ENCODE data around the gene POU5F2.

POU5F2 gene

DNA sequence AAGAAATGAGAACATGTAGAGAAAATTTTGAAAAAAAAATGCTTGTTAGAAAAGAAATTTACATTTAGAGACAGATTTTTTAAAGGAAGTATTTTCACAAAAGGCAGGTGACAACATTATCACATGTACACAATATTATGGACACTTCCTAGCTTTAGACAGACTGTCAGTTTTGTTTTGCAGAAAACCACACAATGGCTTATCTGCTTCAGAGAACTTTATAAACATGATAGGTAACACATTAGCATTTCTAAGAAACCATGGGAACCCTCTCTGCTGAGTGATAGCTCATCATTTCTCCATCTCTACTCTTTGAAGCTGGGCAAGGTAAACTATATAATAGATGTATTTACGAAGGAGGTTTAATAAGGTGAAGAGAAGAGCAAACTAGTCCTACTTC is 25.6 kb downstream of the POU5F2 start:
- DNase-seq: no peak

DNA sequence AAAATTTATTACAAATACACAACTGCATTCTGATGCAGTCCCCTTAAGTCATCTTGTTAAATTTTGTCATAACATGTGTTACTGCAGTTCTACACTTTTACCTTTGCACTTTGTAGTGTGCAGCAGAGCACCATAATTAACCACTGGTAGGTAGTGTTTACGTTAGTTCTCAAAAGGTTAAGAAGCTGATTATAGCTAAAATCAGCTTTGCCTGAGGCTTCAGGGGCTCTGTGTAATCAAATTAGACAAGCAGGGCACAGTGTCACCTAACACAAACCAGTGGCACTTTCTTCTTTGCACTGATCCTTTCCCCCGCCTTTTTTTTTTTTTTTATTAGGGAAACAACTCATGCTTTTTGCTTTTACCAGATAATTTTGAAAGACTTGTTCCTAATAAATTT is 26.1 kb downstream of the POU5F2 start:
- DNase-seq: no peak

DNA sequence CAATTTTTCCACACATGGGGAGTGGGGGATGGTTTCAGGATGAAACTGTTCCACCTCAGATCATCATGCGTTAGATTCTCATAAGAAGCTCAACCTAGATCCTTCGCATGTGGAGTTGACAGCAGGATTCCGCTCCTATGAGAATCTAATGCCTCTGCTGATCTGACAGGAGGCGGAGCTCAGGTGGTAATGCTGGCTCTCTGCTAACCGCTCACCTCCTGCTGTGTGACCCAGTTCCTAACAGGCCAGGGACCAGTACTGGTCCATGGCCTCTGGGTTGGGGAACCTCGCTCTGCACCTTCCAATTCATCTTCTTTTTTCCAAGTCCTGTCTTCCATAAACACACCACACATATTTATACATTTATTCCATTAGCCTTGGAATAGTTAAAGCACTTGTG is 33.0 kb downstream of the POU5F2 start:
- DNase-seq: no peak

DNA sequence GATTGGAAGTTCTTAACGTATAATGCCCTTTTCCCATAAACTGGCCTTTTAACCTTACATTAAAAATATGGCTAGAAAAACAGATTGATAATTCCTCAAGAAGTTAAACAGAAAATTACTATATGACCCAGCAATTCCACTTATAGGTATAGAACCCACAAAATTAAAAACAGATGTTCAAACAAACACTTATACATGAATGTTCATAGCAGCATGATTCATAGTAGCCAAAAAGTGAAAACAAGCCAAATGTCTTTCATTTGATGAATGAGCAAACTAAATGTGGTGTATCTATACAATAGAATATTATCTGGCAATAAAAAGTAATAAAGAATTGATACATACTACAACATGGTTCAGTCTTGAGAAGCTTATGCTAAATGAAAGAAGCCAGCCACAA is 35.5 kb downstream of the POU5F2 start:
- no peak for DNase-seq

DNA sequence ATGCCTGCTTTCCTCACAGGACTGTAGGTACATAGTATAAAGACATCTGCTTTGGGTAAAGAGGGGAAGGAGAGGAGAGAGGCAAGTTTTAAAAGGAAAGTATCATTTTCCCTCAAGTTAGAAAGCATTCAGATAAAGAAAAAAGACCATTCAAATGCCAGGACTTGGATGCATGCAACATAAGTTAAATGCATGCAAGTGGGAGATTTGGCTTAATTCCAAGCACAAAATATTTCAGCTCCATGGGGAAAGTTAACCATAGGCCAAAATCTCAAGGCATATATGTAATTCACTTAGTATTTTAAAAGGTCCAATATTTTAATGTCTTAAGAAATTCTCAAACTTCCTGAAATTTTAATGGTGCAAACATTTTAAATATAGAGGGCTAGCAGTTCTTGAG is 36.4 kb downstream of the POU5F2 start:
- DNase-seq: no peak

DNA sequence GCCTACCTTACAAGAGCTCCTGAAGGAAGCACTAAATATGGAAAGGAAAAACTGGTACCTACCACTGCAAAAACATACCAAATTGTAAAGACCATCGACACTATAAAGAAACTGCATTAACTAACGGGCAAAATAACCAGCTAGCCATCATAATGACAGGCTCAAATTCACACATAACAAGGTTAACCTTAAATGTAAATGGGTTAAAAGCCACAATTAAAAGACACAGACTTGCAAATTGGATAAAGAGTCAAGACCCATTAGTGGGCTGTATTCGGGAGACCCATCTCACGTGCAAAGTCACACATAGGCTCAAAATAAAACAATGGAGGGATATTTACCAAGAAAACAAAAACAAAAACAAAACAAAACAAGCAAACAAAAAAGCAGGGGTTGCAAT is 49.4 kb downstream of the POU5F2 start:
- no peak for DNase-seq

Measured in activated CD4-positive, alpha-beta T cell treated with anti-CD3 and anti-CD28 coated beads, Interleukin-2, amount 50 U/mL, for 4 hours (primary cell).